Measurements from ENCODE around the gene UNC45B.
"Not testable (repeated sequence)": the region's sequence is repeated elsewhere in the genome, so short reads cannot be mapped to it uniquely, and the experiment has no call there.

UNC45B gene

DNA sequence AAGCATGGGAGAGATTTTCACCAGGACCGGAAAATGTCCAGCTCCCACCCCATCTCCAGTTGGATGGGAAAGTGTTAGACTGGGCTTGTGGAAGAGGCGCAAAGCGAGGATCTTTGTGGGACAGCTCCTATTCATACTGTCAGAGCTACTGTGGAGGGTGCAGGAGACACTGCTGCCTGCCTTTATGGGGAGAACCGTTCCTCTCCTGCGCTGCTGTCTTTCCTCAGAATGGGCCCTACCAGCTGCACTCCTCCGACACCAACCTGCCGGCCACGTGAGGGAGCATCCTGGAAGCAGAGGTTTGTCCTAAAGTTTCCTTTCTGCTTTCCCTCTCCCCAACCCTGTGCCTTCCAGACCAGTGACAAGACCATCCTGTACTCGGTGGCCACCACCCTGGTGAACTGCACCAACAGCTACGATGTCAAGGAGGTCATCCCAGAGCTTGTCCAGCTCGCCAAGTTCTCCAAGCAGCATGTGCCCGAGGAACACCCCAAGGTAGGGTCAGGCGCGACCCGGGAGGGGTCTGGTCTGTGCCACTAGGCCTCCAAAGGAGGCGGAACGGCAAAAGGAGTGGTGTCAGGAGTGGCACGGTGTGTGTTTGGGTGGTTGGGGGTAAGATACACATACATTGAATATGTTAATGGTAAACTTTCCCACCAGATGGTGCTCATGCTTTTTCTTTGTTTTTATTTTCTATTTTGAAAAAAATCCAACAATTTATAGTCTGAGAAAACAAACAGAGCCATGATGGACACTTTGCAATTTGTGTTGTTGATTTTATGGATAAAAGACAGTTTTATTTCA lies 23.6 kb downstream of the UNC45B start:
- DNase-seq = peak; percentile 6

DNA sequence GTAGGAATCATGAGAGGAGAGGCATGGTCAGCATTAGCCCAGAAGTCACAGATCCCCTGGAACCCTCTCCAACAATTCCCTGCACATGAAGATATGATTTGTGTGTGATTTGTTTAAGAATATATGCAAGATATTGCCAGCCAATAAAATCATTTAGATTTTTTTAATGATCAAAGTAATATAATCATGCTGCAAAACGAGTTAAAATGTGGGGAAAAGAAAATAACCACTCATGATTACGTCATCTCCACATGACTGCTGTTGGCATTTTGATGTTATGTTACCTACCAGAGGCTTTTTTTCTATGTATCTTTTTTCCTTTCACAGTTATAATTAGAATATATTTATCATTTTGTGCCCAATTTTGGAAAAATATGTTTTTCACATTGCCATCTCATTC lies 24.2 kb downstream of the UNC45B start:
- no peak for DNase-seq

DNA sequence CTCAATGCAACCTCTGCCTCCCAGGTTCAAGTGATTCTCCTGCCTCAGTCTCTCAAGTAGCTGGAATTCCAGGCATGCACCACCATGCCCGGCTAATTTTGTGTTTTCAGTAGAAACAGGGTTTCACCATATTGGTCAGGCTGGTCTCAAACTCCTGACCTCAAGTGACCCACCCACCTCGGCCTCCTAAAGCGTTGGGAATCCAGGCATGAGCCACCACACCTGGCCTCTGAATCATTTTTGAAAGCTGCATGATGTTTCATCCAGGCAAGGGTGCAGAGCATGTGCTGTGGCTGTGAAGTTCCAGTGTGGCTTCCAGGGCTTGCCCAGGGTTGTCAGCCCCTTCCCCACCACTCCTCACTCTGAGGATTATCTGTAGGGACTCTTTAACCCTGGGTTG lies 24.7 kb downstream of the UNC45B start:
- not testable (repeated sequence) for DNase-seq

GRCh38 chr17:35174835-35175334 lies 27.3 kb downstream of the UNC45B start:
- no peak for DNase-seq

- no peak for DNase-seq
These were observed 28.2 kb downstream of the UNC45B start for GRCh38 chr17:35175638-35176415.

GRCh38 chr17:35176897-35177296 lies 29.3 kb downstream of the UNC45B start:
- no peak for DNase-seq

DNA sequence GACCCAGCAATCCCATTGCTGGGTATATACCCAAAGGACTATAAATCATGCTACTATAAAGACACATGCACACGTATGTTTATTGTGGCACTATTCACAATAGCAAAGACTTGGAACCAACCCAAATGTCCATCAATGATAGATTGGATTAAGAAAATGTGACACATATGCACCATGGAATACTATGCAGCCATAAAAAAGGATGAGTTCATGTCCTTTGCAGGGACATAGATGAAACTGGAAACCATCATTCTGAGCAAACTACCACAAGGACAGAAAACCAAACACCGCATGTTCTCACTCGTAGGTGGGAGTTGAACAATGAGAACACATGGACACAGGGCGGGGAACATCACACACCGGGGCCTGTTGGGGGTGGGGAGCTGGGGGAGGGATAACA lies 31.8 kb downstream of the UNC45B start:
- DNase-seq = not testable (repeated sequence)

DNA sequence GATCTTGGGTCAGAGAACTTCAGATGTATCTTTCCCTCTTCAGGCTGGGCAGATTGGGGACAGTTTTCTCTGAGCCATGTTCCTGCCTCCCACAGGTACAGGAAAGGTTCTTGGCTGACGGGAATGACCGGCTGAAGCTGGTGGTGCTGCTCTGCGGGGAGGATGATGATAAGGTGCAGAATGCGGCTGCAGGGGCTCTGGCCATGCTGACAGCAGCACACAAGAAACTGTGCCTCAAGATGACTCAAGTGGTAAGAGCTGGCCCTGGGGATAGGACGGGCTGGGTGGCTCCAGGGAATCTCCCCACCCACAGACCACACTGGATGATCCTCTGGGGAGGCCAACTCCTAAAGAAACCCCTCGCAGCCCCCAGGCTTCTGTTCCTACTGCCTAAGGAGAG lies 35.7 kb downstream of the UNC45B start:
- DNase-seq = no peak

DNA sequence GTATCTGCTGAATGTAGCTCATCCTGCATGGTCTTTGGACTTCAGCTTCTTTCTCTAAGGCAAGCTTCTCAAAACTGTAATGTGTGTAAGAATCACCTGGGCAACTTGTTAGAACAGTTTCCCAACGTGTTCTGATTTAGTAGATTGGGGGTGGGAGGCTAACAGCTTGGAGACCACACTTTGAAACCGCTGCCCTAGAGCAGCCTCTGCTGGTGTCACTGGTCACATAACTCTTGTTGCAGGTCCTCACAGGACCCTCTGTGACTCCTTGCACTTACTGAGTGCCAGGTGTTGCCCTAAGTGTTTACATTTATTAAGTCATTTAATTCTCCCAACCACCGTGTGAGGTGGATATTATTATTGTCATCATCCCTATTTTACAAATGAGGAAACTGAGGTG lies 36.7 kb downstream of the UNC45B start:
- no peak for DNase-seq

DNA sequence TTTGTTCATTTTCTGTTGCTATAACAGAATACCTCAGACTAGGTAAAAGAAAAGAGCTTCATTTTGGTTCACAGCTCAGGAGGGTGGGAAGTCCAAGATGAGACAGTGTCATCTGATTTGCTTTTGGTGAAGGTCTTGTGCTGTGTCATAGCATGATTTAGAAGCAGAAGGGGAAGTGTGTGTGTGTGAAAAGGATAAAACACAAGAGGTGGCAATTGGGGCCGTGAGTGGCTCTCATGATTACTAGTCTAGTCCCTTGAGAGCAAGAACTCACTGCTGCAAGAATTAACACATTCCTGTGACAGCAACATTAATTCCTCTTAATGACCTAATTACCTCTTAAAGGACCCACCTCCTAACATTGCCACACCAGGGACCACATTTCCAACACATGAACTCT lies 38.2 kb downstream of the UNC45B start:
- no peak for DNase-seq

GRCh38 chr17:35187481-35187880 lies 39.9 kb downstream of the UNC45B start:
- no peak for DNase-seq

GRCh38 chr17:35188111-35188510 lies 40.5 kb downstream of the UNC45B start:
- DNase-seq = no peak

- DNase-seq = no peak
These were observed 41.7 kb downstream of the UNC45B start for GRCh38 chr17:35189291-35189690.

- DNase-seq = no peak
These were observed 43.5 kb downstream of the UNC45B start for GRCh38 chr17:35191001-35191695.

- DNase-seq = no peak
These were observed 45.1 kb downstream of the UNC45B start for GRCh38 chr17:35192708-35193107.

- DNase-seq = not testable (repeated sequence)
These were observed 46.4 kb downstream of the UNC45B start, which contains the start of gene SLC35G3 for GRCh38 chr17:35194001-35194400. Gene SLC35G3, minus strand, starts transcription at chr17:35194393. Its CDS starts 86 bp downstream, at chr17:35194307.

DNA sequence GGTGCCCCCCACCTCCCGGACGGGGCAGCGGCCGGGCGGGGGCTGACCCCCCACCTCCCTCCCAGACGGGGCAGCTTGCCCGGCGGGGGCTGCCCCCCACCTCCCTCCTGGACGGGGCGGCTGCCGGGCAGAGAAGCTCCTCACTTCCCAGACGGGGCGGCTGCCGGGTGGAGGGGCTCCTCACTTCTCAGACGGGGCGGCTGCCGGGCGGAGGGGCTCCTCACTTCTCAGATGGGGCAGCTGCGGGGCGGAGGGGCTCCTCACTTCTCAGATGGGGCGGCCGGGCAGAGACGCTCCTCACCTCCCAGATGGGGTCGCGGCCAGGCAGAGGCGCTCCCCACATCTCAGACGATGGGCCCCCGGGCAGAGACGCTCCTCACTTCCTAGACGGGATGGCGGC lies 47.4 kb downstream of the UNC45B start:
- DNase-seq = not testable (repeated sequence)

DNA sequence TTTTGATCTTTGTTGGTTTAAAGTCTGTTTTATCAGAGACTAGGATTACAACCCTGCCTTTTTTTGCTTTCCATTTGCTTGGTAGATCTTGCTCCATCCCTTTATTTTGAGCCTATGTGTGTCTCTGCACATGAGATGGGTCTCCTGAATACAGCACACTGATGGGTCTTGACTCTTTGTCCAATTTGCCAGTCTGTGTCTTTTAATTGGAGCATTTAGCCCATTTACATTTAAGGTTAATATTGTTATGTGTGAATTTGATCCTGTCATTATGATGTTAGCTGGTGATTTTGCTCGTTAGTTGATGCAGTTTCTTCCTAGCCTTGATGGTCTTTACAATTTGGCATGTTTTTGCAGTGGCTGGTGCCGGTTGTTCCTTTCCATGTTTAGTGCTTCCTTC lies 55.0 kb downstream of the UNC45B start:
- DNase-seq = not testable (repeated sequence)

DNA sequence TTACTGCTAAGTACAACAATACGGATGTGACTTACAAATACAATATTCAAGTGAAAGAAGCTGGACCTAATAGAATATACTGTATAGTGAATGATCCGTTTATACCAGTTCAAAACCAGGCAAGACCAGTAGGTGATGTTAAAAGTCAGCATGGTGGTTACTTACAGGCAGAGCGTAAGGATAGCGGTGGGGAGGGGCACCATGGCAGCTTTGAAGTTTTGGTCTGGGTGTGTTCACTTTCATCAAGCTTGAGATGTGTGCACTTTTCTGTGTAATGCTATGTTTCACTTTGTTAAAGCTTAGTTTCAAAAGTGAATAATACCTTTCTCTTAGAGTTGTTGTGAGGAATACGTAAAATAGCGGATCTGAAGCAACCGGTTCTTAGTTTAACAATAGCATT lies 63.1 kb downstream of the UNC45B start:
- no peak for DNase-seq

DNA sequence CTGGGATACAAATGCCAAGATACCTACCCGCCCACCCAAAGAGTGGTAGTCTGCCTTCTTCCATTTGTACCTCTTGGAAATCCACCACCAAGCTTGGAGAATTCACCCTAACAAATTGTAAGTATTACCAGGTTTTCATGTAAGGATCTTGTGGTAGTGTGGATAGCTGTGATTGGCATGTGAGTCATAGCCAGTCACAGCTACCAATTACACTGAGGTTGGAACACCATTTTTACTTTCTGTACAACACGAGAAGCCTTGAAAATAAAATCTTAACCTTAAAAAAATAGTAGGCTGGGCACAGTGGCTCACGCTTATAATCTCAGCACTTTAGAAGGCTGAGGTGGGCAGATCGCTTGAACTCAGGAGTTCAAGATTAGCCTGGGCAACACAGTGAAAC lies 65.1 kb downstream of the UNC45B start:
- no peak for DNase-seq

- no peak for DNase-seq
These were observed 65.9 kb downstream of the UNC45B start for GRCh38 chr17:35213412-35213940.

GRCh38 chr17:35214192-35214591 lies 66.6 kb downstream of the UNC45B start:
- no peak for DNase-seq

DNA sequence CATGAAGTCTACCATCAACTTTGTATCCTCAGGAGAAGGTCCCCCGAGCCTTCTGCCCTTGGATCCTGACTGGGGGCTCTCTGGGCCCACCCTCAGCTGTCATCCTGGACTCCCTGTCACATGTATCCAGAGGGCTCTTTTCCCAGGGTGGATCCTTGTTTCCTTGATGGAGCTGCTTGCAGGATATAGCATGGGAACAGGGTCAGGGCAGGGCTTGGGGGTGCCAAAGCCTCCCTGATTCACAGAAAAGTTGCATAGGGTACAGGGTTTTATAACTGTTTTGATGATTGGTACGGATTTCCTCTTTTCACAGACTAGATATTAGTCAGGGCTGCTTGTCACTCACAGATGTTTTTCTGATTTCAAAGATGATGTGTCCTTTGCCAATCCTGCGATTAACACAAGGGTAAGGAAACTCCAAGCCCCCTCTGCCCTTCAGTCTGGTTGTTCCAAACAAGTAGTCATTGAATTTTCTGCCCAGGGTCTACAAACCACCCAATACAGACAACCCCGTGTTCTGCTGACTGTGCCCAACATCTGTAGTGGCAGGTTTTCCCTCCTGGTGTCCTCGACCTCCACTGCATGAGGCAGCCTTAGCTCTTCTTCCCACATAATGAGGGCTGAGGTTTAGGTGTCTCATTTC lies 67.1 kb downstream of the UNC45B start:
- DNase-seq = no peak
